H1 (cell line): Measurements from ENCODE around the gene PRKAA2. TPM values are rescaled to one million over a fixed set of nuclear protein-coding genes. Genes with fewer than 3 reads are reported as not detected.

ENCODE experiments used
- CTCF ChIA-PET: fragments of 300-600 bp; sonication (Branson Sonifier 250); formaldehyde crosslinking; loops from one replicate; lab custom pipeline; 2021; ENCODE audit not compliant: partially characterized antibody; lab: Charles Lee
- POLR2A ChIA-PET: fragments of 300-600 bp; sonication (Branson Sonifier 250); formaldehyde crosslinking; loops from one replicate; lab custom pipeline; 2021; ENCODE audit warnings: inconsistent platforms; ENCODE audit not compliant: partially characterized antibody; lab: Charles Lee
- DNase-seq, 2 experiments: peaks; one replicate each; pipeline versions ENCODE4 v3.0.0 to v3.0.0-alpha.2; 2010 to 2022; ENCODE audit warnings: low spot score in 2 of 2, low read depth in 1 of 2, mixed read lengths in 1 of 2
- FAIRE-seq: peaks from 2 replicates; lab custom pipeline; 2011; peaks lifted over from hg19 to GRCh38; lab: Jason Lieb, UNC
- H2AFZ ChIP-seq: 2 replicates; pipeline ENCODE4 v1.8.1; 2012; ENCODE audit warnings: low read length, inconsistent platforms
- H2AK5ac ChIP-seq: 2 replicates; pipeline ENCODE4 v1.6.1; 2013; ENCODE audit warnings: low read depth, low read length
- H2BK120ac ChIP-seq: replicated peaks from 2 replicates; pipeline ENCODE3; 2013; ENCODE audit warnings: low read depth, low read length, inconsistent platforms
- H2BK12ac ChIP-seq: 2 replicates; pipeline ENCODE4 v1.6.1; 2013; ENCODE audit warnings: low read depth, low read length
- H2BK15ac ChIP-seq: 2 replicates; pipeline ENCODE4 v1.6.1; 2013; ENCODE audit warnings: low read length
- H2BK20ac ChIP-seq: 2 replicates; pipeline ENCODE4 v1.6.1; 2013; ENCODE audit warnings: low read length
- H2BK5ac ChIP-seq: 2 replicates; pipeline ENCODE4 v1.6.1; 2013; ENCODE audit warnings: low read depth, low read length
- H3K14ac ChIP-seq: 2 replicates; pipeline ENCODE4 v1.6.1; 2013; ENCODE audit warnings: inconsistent platforms; ENCODE audit not compliant: insufficient read length
- H3K18ac ChIP-seq: 2 replicates; pipeline ENCODE4 v1.6.1; 2013; ENCODE audit warnings: low read length; ENCODE audit errors: extremely low read depth
- H3K23ac ChIP-seq: 2 replicates; pipeline ENCODE4 v1.6.1; 2013; ENCODE audit warnings: inconsistent platforms; ENCODE audit not compliant: insufficient read length
- H3K23me2 ChIP-seq: 2 replicates; pipeline ENCODE4 v1.6.1; 2013; ENCODE audit warnings: low read depth, low read length
- H3K27ac ChIP-seq: 2 replicates; pipeline ENCODE4 v1.6.1; 2011; ENCODE audit warnings: low read depth, low read length, inconsistent platforms
- H3K27me3 ChIP-seq, 4 experiments: replicated peaks in 1 of 4; 1 replicate in 1 of 4; 2 replicates in 3 of 4; pipeline versions ENCODE4 v1.6.1 to v1.8.1; 2011 to 2013; ENCODE audit warnings: low read length in 3 of 4, mild to moderate bottlenecking in 3 of 4, inconsistent platforms in 2 of 4, mixed read lengths in 2 of 4, moderate library complexity in 1 of 4; ENCODE audit not compliant: control insufficient read depth in 3 of 4, insufficient read depth in 3 of 4; ENCODE audit errors: extremely low read depth in 1 of 4
- H3K36me3 ChIP-seq, 4 experiments: 2 replicates each; pipeline versions ENCODE4 v1.6.1 to v1.8.1; 2011 to 2013; ENCODE audit warnings: mild to moderate bottlenecking in 4 of 4, low read length in 3 of 4, moderate library complexity in 2 of 4, control low read depth in 1 of 4, inconsistent platforms in 1 of 4; ENCODE audit not compliant: insufficient read depth in 4 of 4, control insufficient read depth in 2 of 4
- H3K4ac ChIP-seq: replicated peaks from 2 replicates; pipeline ENCODE3; 2013; ENCODE audit warnings: low read length, low read depth, mixed read lengths, inconsistent platforms; ENCODE audit not compliant: insufficient read length
- H3K4me1 ChIP-seq, 4 experiments: replicated peaks in 1 of 4; 1 replicate in 1 of 4; 2 replicates in 3 of 4; pipeline versions ENCODE4 v1.6.1 to v1.8.1; 2011 to 2013; ENCODE audit warnings: low read length in 3 of 4, inconsistent platforms in 2 of 4, mixed read lengths in 1 of 4; ENCODE audit not compliant: insufficient read depth in 4 of 4, control insufficient read depth in 3 of 4
- H3K4me2 ChIP-seq, 2 experiments: 2 replicates each; pipeline versions ENCODE4 v1.6.1 to v1.8.1; 2011 to 2013; ENCODE audit warnings: low read depth in 2 of 2, low read length in 2 of 2, control low read depth in 1 of 2, inconsistent platforms in 1 of 2, mild to moderate bottlenecking in 1 of 2; ENCODE audit not compliant: insufficient read depth in 1 of 2
- H3K4me3 ChIP-seq, 4 experiments: fragments of 200-600, 300-600 bp in 1 of 4; sonication (generic), shearing (Covaris generic), sonication (Bioruptor Twin) in 1 of 4; 2 replicates each; pipeline versions ENCODE4 v1.5.1 to v1.8.1; 2011 to 2016; ENCODE audit warnings: low read length in 4 of 4, low read depth in 3 of 4, control low read depth in 2 of 4, inconsistent platforms in 2 of 4, mild to moderate bottlenecking in 2 of 4, mixed read lengths in 1 of 4, moderate library complexity in 1 of 4; ENCODE audit not compliant: insufficient read depth in 2 of 4; ENCODE audit errors: extremely low read depth in 1 of 4
- H3K56ac ChIP-seq: replicated peaks from 2 replicates; pipeline ENCODE3; 2013; ENCODE audit warnings: low read depth, mild to moderate bottlenecking, mixed read lengths, low read length, inconsistent platforms; ENCODE audit not compliant: insufficient read length
- H3K79me1 ChIP-seq: 2 replicates; pipeline ENCODE4 v1.6.1; 2013; ENCODE audit warnings: low read depth, low read length, control low read depth
- H3K79me2 ChIP-seq, 2 experiments: 2 replicates each; pipeline versions ENCODE4 v1.6.1 to v1.8.1; 2012 to 2013; ENCODE audit warnings: low read length in 2 of 2, mild to moderate bottlenecking in 2 of 2, inconsistent platforms in 1 of 2; ENCODE audit not compliant: insufficient read depth in 2 of 2, control insufficient read depth in 1 of 2
- H3K9ac ChIP-seq, 4 experiments: replicated peaks in 1 of 4; 1 replicate in 1 of 4; 2 replicates in 3 of 4; pipeline versions ENCODE4 v1.6.1 to v1.8.1; 2011 to 2013; ENCODE audit warnings: low read depth in 3 of 4, low read length in 3 of 4, control low read depth in 2 of 4, mild to moderate bottlenecking in 2 of 4, moderate library complexity in 2 of 4, inconsistent platforms in 1 of 4; ENCODE audit errors: extremely low read depth in 1 of 4
- H3K9me3 ChIP-seq, 2 experiments: 2 replicates each; pipeline versions ENCODE4 v1.6.1 to v1.8.1; 2012 to 2013; ENCODE audit warnings: mild to moderate bottlenecking in 2 of 2, moderate library complexity in 2 of 2, control low read depth in 1 of 2, inconsistent platforms in 1 of 2, low read depth in 1 of 2, low read length in 1 of 2, mixed read lengths in 1 of 2; ENCODE audit not compliant: insufficient read depth in 2 of 2
- H4K20me1 ChIP-seq, 2 experiments: replicated peaks in 1 of 2; 2 replicates each; pipeline versions ENCODE3 to v1.8.1; 2011 to 2013; ENCODE audit warnings: inconsistent platforms in 2 of 2, low read length in 2 of 2, mild to moderate bottlenecking in 1 of 2; ENCODE audit not compliant: insufficient read depth in 2 of 2, control insufficient read depth in 1 of 2
- H4K5ac ChIP-seq: 2 replicates; pipeline ENCODE4 v1.6.1; 2013; ENCODE audit warnings: low read length, low read depth, mixed read lengths, inconsistent platforms; ENCODE audit not compliant: insufficient read length
- H4K8ac ChIP-seq: 2 replicates; pipeline ENCODE4 v1.8.0; 2013; ENCODE audit warnings: mild to moderate bottlenecking, moderate library complexity, low read length, inconsistent platforms; ENCODE audit not compliant: insufficient read depth; ENCODE audit errors: extremely low read depth
- H4K91ac ChIP-seq: replicated peaks from 2 replicates; pipeline ENCODE3; 2013; ENCODE audit warnings: low read length, mixed read lengths, inconsistent platforms; ENCODE audit not compliant: insufficient read length
- ASH2L ChIP-seq: fragments of 200-600, 300-600 bp; sonication (generic); IDR thresholded peaks from one replicate; pipeline ENCODE4 v1.7.1; 2017; ENCODE audit warnings: low read length
- CEBPB ChIP-seq: IDR thresholded peaks from 2 replicates; pipeline ENCODE4 v1.6.1; 2012; ENCODE audit warnings: low read depth, low read length
- CREB1 ChIP-seq: IDR thresholded peaks from 2 replicates; pipeline ENCODE4 v1.6.1; 2012; ENCODE audit warnings: inconsistent platforms
- CTBP2 ChIP-seq: IDR thresholded peaks from 2 replicates; pipeline ENCODE4 v1.7.0; 2011; ENCODE audit warnings: borderline replicate concordance, mild to moderate bottlenecking, moderate library complexity, mixed read lengths, low read length; ENCODE audit not compliant: insufficient read depth, insufficient read length
- CTCF ChIP-seq, 3 experiments: IDR thresholded peaks; 1 replicate in 2 of 3; 2 replicates in 1 of 3; pipeline versions ENCODE4 v1.5.1 to v1.6.1; 2011; ENCODE audit warnings: low read length in 3 of 3, mild to moderate bottlenecking in 3 of 3, inconsistent platforms in 2 of 3, low read depth in 1 of 3, moderate library complexity in 1 of 3; ENCODE audit not compliant: insufficient read depth in 1 of 3; ENCODE audit errors: control extremely low read depth in 1 of 3
- E2F6 ChIP-seq: IDR thresholded peaks from 2 replicates; pipeline ENCODE4 v1.6.1; 2012; ENCODE audit warnings: inconsistent platforms
- NANOG ChIP-seq: IDR thresholded peaks from 2 replicates; pipeline ENCODE4 v1.6.1; 2011; ENCODE audit warnings: low read length, low read depth, mild to moderate bottlenecking, inconsistent platforms; ENCODE audit not compliant: insufficient read depth, poor library complexity, severe bottlenecking
- POLR2AphosphoS5 ChIP-seq: IDR thresholded peaks from 2 replicates; pipeline ENCODE4 v1.6.1; 2011; ENCODE audit warnings: low read depth, low read length
- RXRA ChIP-seq: IDR thresholded peaks from 2 replicates; pipeline ENCODE4 v1.6.1; 2011; ENCODE audit warnings: low read depth, mild to moderate bottlenecking, low read length, moderate library complexity; ENCODE audit not compliant: insufficient read depth
- SP2 ChIP-seq: IDR thresholded peaks from 2 replicates; pipeline ENCODE4 v1.6.1; 2012; ENCODE audit warnings: mild to moderate bottlenecking, low read length, inconsistent platforms
- SUZ12 ChIP-seq: fragments of 200-600 bp; sonication (generic); IDR thresholded peaks from 2 replicates; pipeline ENCODE4 v1.6.1; 2012; ENCODE audit warnings: mild to moderate bottlenecking, inconsistent platforms, low read length, moderate library complexity, mixed read lengths
- TAF7 ChIP-seq: optimal IDR thresholded peaks from 2 replicates; pipeline ENCODE3; 2011; ENCODE audit warnings: low read depth, mild to moderate bottlenecking, inconsistent platforms, low read length, moderate library complexity, borderline replicate concordance
- TBP ChIP-seq: IDR thresholded peaks from 2 replicates; pipeline ENCODE4 v1.6.1; 2011; ENCODE audit warnings: low read depth, low read length, improper control_type of control experiment
- polyA plus RNA-seq, 7 experiments: library from polyadenylated mRNA; depleted of rRNA in 3 of 7; stranded (reverse) in 5 of 7; unstranded in 2 of 7; fragments of >200 nt in 5 of 7; fragments of 200-250 nt in 2 of 7; gene quantifications; 1 replicate in 5 of 7; 2 replicates in 1 of 7; 4 replicates in 1 of 7; pipeline versions ENCODE4 v1.2.1 to v1.2.3, GENCODE V29; 2011 to 2013; ENCODE audit warnings: missing spikeins in 2 of 7, mixed read lengths in 2 of 7
- total RNA-seq: library from RNA; stranded (reverse); fragmentation: NEBNext Ultra II Directional; extraction: Animal tissue kit (Norgen Biotek cat#: 25700); gene quantifications from 2 replicates; pipeline ENCODE4 v1.2.1, GENCODE V29; 2021

Gene PRKAA2
- total and polyA plus RNA-seq, 2 of the 8 experiments (the other 6 are each of a cell fraction or from before 2014, with no cell fraction given), result 2.6 to 6.4 TPM

GRCh38 chr1:56726706-56727105 is 81.6 kb downstream of the PRKAA2 start:
- Histone ChIP-seq H3K27ac (no peak overlapping the region), H3K4ac (no peak overlapping the region), H3K27me3 (no peaks in the 10 kb centered on the region), H3K79me2 (no peaks in the 10 kb centered on the region), H4K91ac (no peak overlapping the region), H3K56ac (no peak overlapping the region), H3K79me1 (no peaks in the 10 kb centered on the region), H3K4me1 (no peaks in the 10 kb centered on the region), H2BK12ac (no peak overlapping the region), H2BK15ac (no peak overlapping the region), H4K8ac (no peak overlapping the region), H4K5ac (no peak overlapping the region), H3K18ac (no peak overlapping the region), H2AFZ (no peak overlapping the region), H2BK5ac (no peak overlapping the region), H3K23ac (no peak overlapping the region), H2BK20ac (no peak overlapping the region), H3K23me2 (no peaks in the 10 kb centered on the region), H3K4me2 (no peak overlapping the region), H3K9ac (no peak overlapping the region), H3K14ac (no peak overlapping the region), H3K36me3 (no peaks in the 10 kb centered on the region), H2BK120ac (no peak overlapping the region), H2AK5ac (no peak overlapping the region), H3K9me3 (no peaks in the 10 kb centered on the region), H3K4me3 (no peak overlapping the region), H4K20me1 (no peaks in the 10 kb centered on the region)
- POLR2A ChIA-PET, result no interaction called here
- CTCF ChIA-PET, result no interaction called here
- DNase-seq (no peak), FAIRE-seq (no peak)
- no peak for TF ChIP-seq SP2
- no peak for TF ChIP-seq RXRA
- TF ChIP-seq NANOG, result no peak
- no peak for TF ChIP-seq TAF7
- TF ChIP-seq TBP, result no peak
- TF ChIP-seq CEBPB, result no peak
- TF ChIP-seq CTCF (IDR thresholded peaks at IDR 0.05; ENCODE audit: control extremely low read depth in 1 of 3, insufficient read depth in 1 of 3, low read depth in 1 of 3, low read length in 3 of 3), result no peak
- TF ChIP-seq POLR2AphosphoS5, result no peak
- TF ChIP-seq SUZ12, result no peak
- no peak for TF ChIP-seq ASH2L
- no peak for TF ChIP-seq CTBP2
- no peak for TF ChIP-seq CREB1
- no peak for TF ChIP-seq E2F6
